ENCODE results near the gene FOXN1.

DNA sequence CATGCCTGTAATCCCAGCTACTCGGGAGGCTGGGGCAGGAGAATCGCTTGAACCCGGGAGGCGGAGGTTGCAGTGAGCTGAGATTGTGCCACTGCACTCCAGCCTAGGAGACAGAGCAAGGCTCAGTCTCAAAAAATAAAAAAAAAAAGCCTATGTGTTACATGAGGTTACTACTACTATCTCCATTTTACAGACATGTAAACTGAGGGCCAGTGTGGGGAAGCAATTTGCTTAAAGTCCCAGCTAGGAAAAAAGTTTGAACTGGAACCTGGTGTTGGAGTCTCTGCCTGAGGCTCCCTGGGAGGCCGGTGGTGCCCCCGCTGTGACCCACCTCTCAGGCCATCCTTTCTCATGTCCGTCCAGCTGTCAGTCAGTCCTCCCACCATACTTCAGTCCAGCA is 28.2 kb upstream of the FOXN1 start:
- TF ChIP-seq RAD21 (IDR thresholded peaks at IDR 0.05) (no peak), YY1 (IDR thresholded peaks at IDR 0.05) (no peak), CTCF (IDR thresholded peaks at IDR 0.05; ENCODE audit: low read depth, low read length, missing input control) (no peak), TAF1 (conservative IDR thresholded peaks at IDR 0.05) (no peak), REST (IDR thresholded peaks at IDR 0.05) (no peak), RXRA (IDR thresholded peaks at IDR 0.05) (no peak)
